Common myeloid progenitor, CD34-positive (primary cell): ENCODE measurements around the gene RESP18.

ENCODE experiments used
- CTCF ChIA-PET: fragments of 350-600 bp; sonication (Branson Sonifier 250); formaldehyde crosslinking; loops from one replicate; lab custom pipeline; 2021; ENCODE audit warnings: antibody characterized with exemption; lab: Charles Lee
- POLR2A ChIA-PET: fragments of 350-600 bp; sonication (Branson Sonifier 250); formaldehyde crosslinking; loops from one replicate; lab custom pipeline; 2021; ENCODE audit warnings: antibody characterized with exemption; lab: Charles Lee
- DNase-seq, 3 donors: peaks; one replicate each; pipeline versions ENCODE4 v3.0.0 to v3.0.0-alpha.2; 2013
- H3K27ac ChIP-seq, 2 experiments: 1 replicate in 1 of 2; 2 replicates in 1 of 2; pipeline ENCODE4 v1.7.0; 2013; ENCODE audit warnings: inconsistent platforms in 2 of 2, low read length in 2 of 2, mild to moderate bottlenecking in 2 of 2, low read depth in 1 of 2, moderate library complexity in 1 of 2; ENCODE audit not compliant: severe bottlenecking in 2 of 2, insufficient read depth in 1 of 2, poor library complexity in 1 of 2
- H3K27me3 ChIP-seq, 5 experiments: replicated peaks in 2 of 5; 1 replicate in 3 of 5; 2 replicates in 2 of 5; pipeline versions ENCODE4 v1.6.1 to v1.7.0; 2013; ENCODE audit warnings: low read length in 4 of 5, mild to moderate bottlenecking in 2 of 5, moderate library complexity in 2 of 5, inconsistent platforms in 1 of 5; ENCODE audit not compliant: insufficient read depth in 5 of 5, control insufficient read depth in 4 of 5
- H3K36me3 ChIP-seq, 4 experiments: 1 replicate in 2 of 4; 2 replicates in 2 of 4; pipeline versions ENCODE4 v1.6.1 to v1.7.0; 2013; ENCODE audit warnings: low read length in 3 of 4, control low read depth in 1 of 4, mild to moderate bottlenecking in 1 of 4; ENCODE audit not compliant: control insufficient read depth in 4 of 4, insufficient read depth in 4 of 4
- H3K4me1 ChIP-seq, 4 experiments: 1 replicate in 3 of 4; 2 replicates in 1 of 4; pipeline versions ENCODE4 v1.6.1 to v1.7.1; 2013; ENCODE audit warnings: low read length in 3 of 4, mild to moderate bottlenecking in 3 of 4, control low read depth in 1 of 4, inconsistent platforms in 1 of 4, moderate library complexity in 1 of 4; ENCODE audit not compliant: control insufficient read depth in 4 of 4, insufficient read depth in 4 of 4; ENCODE audit errors: control extremely low read depth in 1 of 4
- H3K4me3 ChIP-seq, 7 experiments: 1 replicate in 4 of 7; 2 replicates in 3 of 7; pipeline versions ENCODE4 v1.5.1 to v1.7.0; 2013; ENCODE audit warnings: mild to moderate bottlenecking in 7 of 7, low read length in 6 of 7, moderate library complexity in 6 of 7, inconsistent platforms in 2 of 7, low read depth in 2 of 7, control low read depth in 1 of 7; ENCODE audit not compliant: insufficient read depth in 4 of 7, control insufficient read depth in 1 of 7; ENCODE audit errors: extremely low read depth in 1 of 7
- H3K9me3 ChIP-seq, 5 experiments: 1 replicate in 4 of 5; 2 replicates in 1 of 5; pipeline versions ENCODE4 v1.6.1 to v1.7.1; 2013; ENCODE audit warnings: low read length in 4 of 5, mild to moderate bottlenecking in 2 of 5, inconsistent platforms in 1 of 5, low read depth in 1 of 5, moderate library complexity in 1 of 5; ENCODE audit not compliant: control insufficient read depth in 4 of 5, insufficient read depth in 2 of 5; ENCODE audit errors: control extremely low read depth in 1 of 5
- WGBS: methylation state at CpG from one replicate; pipeline ENCODE4 v1.1.5; 2013; ENCODE audit not compliant: insufficient coverage; 5-methylcytosine and 5-hydroxymethylcytosine counted together

The RESP18 gene

GRCh38 chr2:219300022-219300421 is 32.5 kb downstream of the RESP18 start:
- WGBS = 93% methylated on average over 2 of the region's 5 CpGs
- H3K36me3 ChIP-seq = no peaks in the 10 kb centered on the region
- H3K4me3 ChIP-seq = no peak overlapping the region
- DNase-seq = no peak
- H3K9me3 ChIP-seq = no peaks in the 10 kb centered on the region
- peaks cover 3 to 58% (median 25%) of the 10 kb centered on the region in 5 experiments for H3K27me3 ChIP-seq
- H3K4me1 ChIP-seq = peaks cover 0 to 6% (median 3%) of the 10 kb centered on the region in 4 experiments
- no peak overlapping the region for H3K27ac ChIP-seq
- POLR2A ChIA-PET = interaction anchor here (1.0 kb wide), 1 partner anchor 12 kb away, joined by 3 read pairs; no protein-coding TSS in a partner anchor
- CTCF ChIA-PET = interaction anchor here (0.7 to 14.8 kb wide), 14 partner anchors 13 to 242 kb away, joined by 3 to 381 read pairs (median 5); partner anchors contain the start of genes DNAJB2, NHEJ1 and TUBA4A

- CTCF ChIA-PET = interaction anchor here (0.6 to 14.8 kb wide), 17 partner anchors 9 to 282 kb away, joined by 3 to 381 read pairs (median 3); partner anchors contain the start of genes DNAJB2, NHEJ1 and TUBA4A
- no peaks in the 10 kb centered on the region for H3K9me3 ChIP-seq
- peaks cover 0 to 9% (median 8%) of the 10 kb centered on the region in 4 experiments for H3K4me1 ChIP-seq
- DNase-seq = no peak
- no peaks in the 10 kb centered on the region for H3K36me3 ChIP-seq
- no peak overlapping the region for H3K4me3 ChIP-seq
- peaks cover under 1 to 52% (median 25%) of the 10 kb centered on the region in 5 experiments for H3K27me3 ChIP-seq
- WGBS = 87% methylated on average over 6 of the region's 6 CpGs
- no peak overlapping the region for H3K27ac ChIP-seq
- POLR2A ChIA-PET = interaction anchor here (1.0 kb wide), 1 partner anchor 13 kb away, joined by 3 read pairs; no protein-coding TSS in a partner anchor
These were observed 33.2 kb downstream of the RESP18 start for GRCh38 chr2:219299372-219299760.

GRCh38 chr2:219298759-219299371 is 33.7 kb downstream of the RESP18 start:
- DNase-seq = peak; percentile 70 to 87 (median 80)
- POLR2A ChIA-PET = no interaction called here
- CTCF ChIA-PET = interaction anchor here (0.6 to 14.8 kb wide), 15 partner anchors 9 to 282 kb away, joined by 3 to 381 read pairs (median 4); partner anchors contain the start of genes DNAJB2, NHEJ1 and TUBA4A
- Histone ChIP-seq H3K27ac (no peak overlapping the region), H3K9me3 (no peaks in the 10 kb centered on the region), H3K27me3 (peaks cover 0 to 51% (median 25%) of the 10 kb centered on the region in 5 experiments), H3K36me3 (no peaks in the 10 kb centered on the region), H3K4me1 (peaks cover 0 to 14% (median 13%) of the 10 kb centered on the region in 4 experiments), H3K4me3 (no peak overlapping the region)
- 19% methylated on average over 13 of the region's 15 CpGs for WGBS

GRCh38 chr2:219297766-219298456 is 34.6 kb downstream of the RESP18 start:
- no peaks in the 10 kb centered on the region for H3K36me3 ChIP-seq
- H3K9me3 ChIP-seq = no peaks in the 10 kb centered on the region
- CTCF ChIA-PET = interaction anchor here (1.1 to 14.8 kb wide), 7 partner anchors 16 to 176 kb away, joined by 3 to 381 read pairs (median 4); partner anchors contain the start of gene DNAJB2
- H3K27me3 ChIP-seq = peaks cover 0 to 42% (median 23%) of the 10 kb centered on the region in 5 experiments
- POLR2A ChIA-PET = no interaction called here
- no peak overlapping the region for H3K27ac ChIP-seq
- H3K4me1 ChIP-seq = peaks cover 0 to 14% (median 14%) of the 10 kb centered on the region in 4 experiments
- WGBS = 88% methylated on average over 11 of the region's 14 CpGs
- no peak for DNase-seq
- no peak overlapping the region for H3K4me3 ChIP-seq

GRCh38 chr2:219296631-219297391 is 35.7 kb downstream of the RESP18 start:
- Histone ChIP-seq H3K36me3 (no peaks in the 10 kb centered on the region), H3K27ac (no peak overlapping the region), H3K4me1 (peaks cover 0 to 14% (median 14%) of the 10 kb centered on the region in 4 experiments), H3K4me3 (no peak overlapping the region), H3K27me3 (peaks cover 0 to 31% (median 19%) of the 10 kb centered on the region in 5 experiments), H3K9me3 (no peaks in the 10 kb centered on the region)
- DNase-seq = no peak
- WGBS = 96% methylated on average over 22 of the region's 25 CpGs
- ChIA-PET POLR2A (no interaction called here), CTCF (interaction anchor here (1.2 to 14.8 kb wide), 7 partner anchors 17 to 140 kb away, joined by 3 to 381 read pairs (median 7); partner anchors contain the start of genes ANKZF1, ATG9A, DNAJB2 and NHEJ1)

- H3K9me3 ChIP-seq = no peaks in the 10 kb centered on the region
- 93% methylated on average over 14 of the region's 14 CpGs for WGBS
- H3K4me3 ChIP-seq = no peak overlapping the region
- ChIA-PET POLR2A (no interaction called here), CTCF (interaction anchor here (1.3 to 14.8 kb wide), 16 partner anchors 18 to 246 kb away, joined by 3 to 381 read pairs (median 5); partner anchors contain the start of genes ANKZF1, ATG9A, CNPPD1 and DNAJB2)
- H3K27me3 ChIP-seq = peaks cover 0 to 24% (median 13%) of the 10 kb centered on the region in 5 experiments
- H3K27ac ChIP-seq = no peak overlapping the region
- H3K4me1 ChIP-seq = peaks cover 0 to 14% (median 14%) of the 10 kb centered on the region in 4 experiments
- no peaks in the 10 kb centered on the region for H3K36me3 ChIP-seq
- DNase-seq = no peak
These were observed 36.4 kb downstream of the RESP18 start for GRCh38 chr2:219296142-219296541.
